CD4-positive, alpha-beta T cell treated with Interleukin-4 for 4 hours (primary cell): ENCODE measurements around the gene TRAF3.

Experiments used
- DNase-seq: peaks from one replicate; pipeline ENCODE4 v3.0.0-alpha.2; 2020

TRAF3 gene

DNA sequence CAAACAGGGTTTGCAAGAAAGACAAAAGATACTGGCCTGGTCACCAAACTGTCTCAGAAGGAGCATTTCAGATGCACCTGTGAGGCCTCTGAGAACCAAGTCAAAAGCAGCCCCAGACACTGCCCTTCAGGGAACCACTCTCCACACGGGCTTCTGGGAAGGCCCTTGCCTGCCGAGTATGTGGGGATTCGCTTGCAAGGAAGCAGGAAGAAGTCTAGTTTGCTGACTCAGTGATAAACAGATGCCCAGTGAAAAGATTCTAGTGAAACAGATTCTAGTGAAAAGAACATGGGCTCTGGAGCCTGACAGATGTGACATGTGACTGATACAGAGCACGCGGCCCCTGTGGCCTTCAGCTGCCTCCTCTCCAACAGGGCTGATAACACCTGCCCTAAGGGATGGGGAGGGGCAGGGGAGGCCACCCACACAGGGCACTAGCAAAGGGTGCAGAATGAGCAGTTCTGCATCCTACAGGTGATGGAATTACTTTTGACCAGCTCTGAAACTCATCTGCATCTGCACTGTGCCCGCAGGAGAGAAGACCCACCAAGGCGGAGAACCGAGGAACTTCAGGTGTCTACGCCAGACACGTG is 164.3 kb downstream of the TRAF3 start:
- no peak for DNase-seq

DNA sequence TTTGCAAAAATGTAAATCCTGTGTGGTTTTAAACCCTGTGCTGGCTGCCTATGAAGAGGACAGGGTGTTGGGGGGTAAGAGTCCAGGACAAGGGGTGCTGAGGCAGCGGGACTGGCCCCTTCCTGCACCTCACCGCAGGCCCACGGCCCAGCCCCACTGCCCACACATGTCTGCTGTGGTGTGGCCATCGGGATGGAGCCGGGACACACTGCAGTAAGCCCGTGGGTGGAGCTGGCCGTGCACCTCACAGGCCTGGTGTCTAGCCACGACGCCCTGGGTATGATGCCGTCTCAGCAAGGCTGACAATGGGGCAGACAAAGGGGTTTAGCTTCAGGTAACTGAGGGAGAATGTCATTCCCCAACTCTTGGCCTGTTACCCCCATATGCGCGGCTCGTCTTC is 164.8 kb downstream of the TRAF3 start:
- no peak for DNase-seq

GRCh38 chr14:102943454-102943853 is 166.2 kb downstream of the TRAF3 start:
- DNase-seq = no peak

DNA sequence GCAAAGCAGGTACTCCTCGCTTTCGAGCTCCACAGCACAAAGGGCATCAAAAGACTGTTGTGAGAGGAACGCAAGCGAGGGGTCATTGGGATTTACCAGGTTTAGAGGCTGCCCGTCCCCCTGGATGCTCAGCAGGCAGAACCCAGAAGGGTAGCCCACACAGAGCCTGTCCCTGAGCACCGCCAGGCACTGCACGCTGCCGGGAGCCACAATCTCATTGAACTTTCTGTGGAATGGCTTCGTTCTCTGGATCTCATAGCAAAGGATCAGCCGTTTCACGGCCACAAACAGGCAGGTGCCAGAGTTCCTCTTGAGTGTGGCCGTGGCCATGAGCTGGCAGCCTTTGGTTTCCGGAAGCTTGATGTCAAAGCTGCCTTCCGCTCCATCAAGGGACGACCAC is 166.7 kb downstream of the TRAF3 start:
- no peak for DNase-seq

DNA sequence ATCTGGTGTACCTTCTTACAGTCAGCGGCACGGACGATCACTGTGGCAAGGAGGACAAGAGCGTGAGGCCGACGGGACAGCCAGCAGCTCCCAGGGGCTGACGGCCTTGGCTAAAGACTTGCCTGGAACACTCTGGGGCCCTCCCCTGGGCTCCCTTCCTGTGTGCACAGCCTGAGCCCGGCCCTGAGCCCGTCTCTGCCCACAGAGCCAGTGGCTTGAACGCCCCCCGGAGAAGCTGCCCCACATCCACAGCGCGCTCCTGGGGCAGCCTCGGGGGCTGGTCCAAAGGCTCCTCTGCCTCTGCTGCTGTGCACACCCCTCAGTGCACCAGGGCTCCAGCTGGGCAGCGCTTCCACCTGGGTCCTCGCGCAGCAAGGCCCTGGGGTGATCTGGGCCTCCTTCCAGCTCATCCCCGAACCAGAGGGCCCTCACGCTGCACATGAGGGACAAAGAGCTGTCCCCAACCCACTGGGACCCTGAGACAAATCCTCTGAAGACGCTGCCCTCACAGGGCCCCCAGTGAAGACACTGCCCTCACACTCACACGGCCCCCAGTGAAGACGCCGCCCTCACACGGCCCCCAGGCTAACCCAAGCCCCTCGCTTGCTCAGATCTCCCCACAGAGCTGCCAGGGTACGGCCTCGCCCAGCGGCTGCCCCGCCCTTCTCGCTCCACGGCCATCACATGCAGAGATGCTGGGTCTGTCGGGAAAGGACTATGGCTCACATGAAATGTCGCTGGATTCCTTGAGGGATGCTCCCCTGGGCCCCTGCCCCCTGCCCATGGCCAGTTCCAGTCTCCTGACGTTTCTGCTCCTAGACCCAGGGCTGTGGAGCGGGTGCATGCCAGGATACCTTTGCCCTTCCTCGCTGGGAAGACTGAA is 167.4 kb downstream of the TRAF3 start:
- DNase-seq = no peak

GRCh38 chr14:102945346-102946130 is 168.3 kb downstream of the TRAF3 start:
- no peak for DNase-seq

DNA sequence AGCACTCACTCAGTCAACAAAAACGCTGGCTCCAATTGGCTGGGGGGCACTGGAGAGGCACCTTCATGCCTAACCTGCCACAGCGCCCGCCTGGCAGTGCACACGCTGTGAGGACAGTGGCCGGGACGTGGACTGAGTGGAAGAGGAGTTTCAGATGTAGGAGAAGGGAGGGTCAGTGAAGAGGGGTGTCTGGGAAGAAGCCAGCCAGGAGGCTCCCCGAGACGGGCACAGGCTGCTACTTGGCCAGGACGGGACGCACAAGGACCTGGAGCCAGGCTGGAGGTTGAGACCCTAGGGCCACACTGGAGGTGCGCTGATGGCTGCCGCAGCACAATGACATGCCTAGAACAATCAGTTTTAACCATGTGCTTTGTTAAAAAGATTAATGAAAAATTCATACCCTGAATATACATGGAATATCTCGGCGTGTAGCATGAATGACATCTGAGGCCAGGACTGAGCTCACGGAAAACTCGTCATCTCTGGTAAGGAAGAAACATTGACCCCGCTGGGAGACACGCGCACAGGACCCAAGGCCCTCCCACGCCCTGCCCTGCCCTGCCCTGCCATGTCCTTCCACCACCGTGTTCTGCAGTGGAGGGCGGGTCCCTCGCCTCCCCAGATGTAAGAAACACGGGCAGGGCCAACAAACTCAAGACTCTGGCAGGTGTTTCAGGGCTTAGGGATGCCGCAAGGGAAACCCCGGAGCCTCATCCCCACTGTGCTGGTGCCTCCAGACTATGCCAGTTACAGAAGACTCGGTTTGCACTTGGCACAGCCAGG is 170.3 kb downstream of the TRAF3 start:
- no peak for DNase-seq

DNA sequence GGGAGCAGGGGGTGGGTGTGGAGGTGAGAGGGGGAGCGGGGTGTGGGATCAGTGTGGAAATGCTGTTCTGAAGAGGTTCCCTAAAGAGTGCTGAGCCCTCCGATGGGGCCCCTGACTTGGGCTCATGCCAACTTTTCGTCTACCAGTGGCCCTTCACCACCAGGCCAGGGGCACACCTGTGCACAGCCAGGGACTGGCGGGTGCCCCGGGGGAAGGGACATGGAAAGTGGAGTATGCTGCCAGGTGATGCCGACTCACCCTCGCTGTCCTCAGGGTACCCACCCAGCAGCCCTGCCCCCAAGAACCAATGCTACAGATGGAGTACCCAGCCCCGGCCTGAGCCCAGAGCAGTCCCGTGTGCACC is 171.4 kb downstream of the TRAF3 start:
- DNase-seq = no peak

DNA sequence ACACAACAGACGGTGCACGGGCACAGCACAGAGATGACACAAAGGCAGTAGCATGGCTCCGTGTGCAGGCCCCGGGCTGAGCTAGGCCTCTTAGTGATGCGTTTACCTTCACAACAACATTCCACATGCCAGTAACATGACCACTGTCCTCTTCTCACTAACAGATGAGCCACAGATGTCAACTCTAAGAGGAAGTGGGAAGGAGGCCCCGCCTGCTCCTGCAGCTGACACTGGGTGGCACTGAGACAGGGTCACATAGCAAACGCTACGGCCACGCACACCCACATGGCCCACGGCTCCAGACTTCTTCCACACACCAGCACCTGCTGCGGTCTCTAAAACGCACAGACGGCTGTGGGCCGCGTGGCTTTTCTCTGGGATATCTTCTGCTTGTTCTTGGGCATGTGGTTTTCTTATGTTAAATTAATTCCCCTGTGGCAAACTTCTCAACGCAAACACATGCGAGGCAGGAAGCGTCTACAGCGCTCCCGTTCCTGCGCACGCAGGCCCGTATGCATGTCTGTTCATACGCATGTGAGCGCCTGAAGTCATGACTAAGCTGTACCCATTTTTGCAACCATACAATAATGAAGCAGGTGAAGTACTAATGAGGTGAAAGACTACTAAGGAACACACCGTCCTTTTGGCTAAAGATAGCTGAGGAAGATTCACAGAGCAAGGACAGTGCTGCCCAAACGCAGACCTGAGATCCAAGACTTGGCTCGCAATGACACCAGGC is 172.0 kb downstream of the TRAF3 start:
- peak; percentile 22 for DNase-seq

- no peak for DNase-seq
These were observed 172.7 kb downstream of the TRAF3 start for GRCh38 chr14:102949801-102950451.

GRCh38 chr14:102951034-102951433 is 173.8 kb downstream of the TRAF3 start:
- DNase-seq = no peak

DNA sequence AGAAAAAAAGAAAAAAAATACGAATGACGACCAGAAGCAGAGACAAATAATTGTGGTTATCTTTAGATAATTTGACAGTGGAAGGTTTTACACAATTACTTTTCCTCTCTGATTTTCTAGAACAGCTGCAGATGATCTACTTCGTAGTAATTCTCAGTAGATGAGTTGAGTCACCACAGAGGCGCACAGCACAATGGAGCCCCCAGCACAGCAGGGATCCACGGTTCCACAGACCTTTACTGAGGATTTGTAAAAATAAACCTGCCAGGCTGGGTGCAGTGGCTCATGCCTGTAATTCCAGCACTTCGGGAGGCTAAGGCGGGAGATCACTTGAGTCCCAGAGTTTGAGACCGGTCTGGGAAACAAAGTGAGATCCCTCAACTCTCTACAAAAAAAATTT is 174.6 kb downstream of the TRAF3 start:
- no peak for DNase-seq

GRCh38 chr14:102952276-102952675 is 175.0 kb downstream of the TRAF3 start:
- DNase-seq = no peak

DNA sequence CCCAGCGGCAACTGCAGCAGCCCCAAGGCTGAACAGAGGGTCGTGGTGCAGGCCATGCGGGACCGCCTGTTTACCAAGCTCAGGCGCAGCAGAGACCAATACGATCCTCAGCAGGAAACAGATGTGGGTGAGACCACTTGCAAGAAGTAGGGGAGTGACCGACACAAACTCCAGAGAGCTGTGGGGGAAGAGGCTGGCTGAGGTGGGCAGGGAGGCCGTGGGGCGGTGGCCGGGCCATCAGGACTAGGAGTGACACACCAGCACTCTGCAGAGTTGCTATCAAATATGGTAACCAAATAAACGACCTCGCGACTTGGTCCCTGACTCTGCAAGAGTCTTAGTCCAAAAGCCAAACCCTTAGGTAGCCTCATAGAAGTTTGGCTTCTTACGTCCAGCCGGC is 175.9 kb downstream of the TRAF3 start:
- DNase-seq = no peak

DNA sequence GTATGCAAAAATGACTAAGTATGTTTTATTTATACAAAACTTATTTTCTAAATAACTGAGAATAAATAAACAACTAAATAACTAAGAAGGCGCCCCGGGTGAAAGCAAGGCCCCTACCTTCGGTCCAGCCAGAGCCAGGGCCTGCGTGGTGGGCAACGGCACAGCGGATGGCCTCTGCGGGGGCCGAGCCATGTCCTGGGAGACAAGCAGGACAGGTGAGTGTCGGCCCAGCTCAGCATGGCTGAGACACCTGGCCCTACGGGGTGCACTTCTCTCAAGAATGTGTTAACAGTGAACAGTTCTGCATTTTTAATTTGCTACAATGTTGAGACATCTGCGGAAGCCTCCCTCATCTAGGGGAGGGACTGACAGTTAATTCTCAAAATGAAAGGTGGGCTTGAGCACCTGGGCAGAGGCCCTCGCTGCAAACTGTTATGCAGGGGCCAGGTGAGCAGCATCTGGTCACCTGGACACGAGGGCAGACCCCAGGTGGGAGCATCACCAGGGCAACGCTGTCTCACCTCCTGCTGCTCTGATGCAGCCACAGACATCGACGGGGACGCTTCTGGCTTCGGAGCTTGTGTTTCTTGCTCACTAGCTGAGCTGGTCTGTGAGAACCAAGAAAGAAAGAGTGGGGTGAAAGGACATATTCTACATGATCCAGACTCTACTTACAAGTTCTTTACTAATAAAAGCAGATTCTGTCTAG is 177.0 kb downstream of the TRAF3 start:
- DNase-seq = no peak

DNA sequence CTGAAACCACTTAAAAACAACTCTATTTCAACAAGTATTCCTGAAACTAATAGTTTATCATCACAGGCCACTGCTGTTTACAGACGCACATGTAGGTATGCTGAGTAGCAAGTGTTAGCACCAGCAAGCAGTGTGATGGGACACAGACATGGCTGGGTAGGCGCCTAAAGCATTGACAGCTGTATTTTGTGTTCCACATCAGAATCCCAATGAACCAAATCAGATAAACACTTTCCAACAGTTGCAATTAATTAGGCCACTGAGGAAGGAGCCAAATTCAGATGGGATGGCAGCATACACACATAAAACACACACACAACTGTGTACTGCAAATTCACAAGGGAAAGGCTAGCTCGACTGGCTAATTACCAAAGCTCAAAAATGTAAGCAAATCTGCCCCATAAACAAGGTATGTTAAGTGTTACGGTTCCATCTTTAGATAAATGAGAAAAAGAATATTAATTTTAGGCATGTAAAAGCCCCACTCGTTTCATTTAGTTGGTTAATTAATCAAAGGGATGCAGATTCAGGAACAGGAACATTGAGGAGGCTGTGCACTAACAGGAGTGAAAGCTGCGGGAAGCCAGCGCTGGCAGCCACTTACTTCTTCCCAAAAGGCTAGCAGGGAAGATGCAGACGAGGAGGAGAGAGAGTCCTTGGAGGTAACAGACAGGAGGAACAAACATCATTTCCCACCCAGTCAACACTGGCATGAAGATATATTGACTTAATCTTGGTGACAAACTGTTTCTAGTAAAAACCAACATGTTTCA is 178.6 kb downstream of the TRAF3 start:
- no peak for DNase-seq

DNA sequence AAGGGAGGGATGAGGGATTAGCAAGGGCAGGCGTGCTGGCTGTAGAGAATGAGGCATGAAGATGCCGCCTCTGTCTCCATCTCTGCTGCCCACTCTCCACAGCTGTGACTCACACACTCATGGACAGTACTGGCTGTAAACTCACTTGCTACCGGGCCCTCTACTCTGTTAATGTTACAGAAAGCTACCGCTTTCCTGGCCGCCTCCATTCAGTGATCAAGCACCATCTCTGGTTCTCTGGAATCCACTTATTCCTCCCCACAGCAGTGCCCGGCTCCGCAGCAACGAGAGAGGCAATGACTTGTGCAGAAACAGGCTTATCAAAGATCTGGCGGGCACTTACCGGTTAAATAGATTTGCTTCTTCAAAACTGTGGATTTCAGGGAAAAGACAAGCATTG is 180.0 kb downstream of the TRAF3 start:
- DNase-seq = no peak

- DNase-seq = no peak
These were observed 181.2 kb downstream of the TRAF3 start for GRCh38 chr14:102958461-102958860.
